Gastroesophageal sphincter (tissue), 4 donors: Measurements from ENCODE around the gene SRGN. TPM values are rescaled to one million over a fixed set of nuclear protein-coding genes. Genes with fewer than 3 reads are reported as not detected.
A peak's percentile ranks its signal among the peaks of the same experiment; 100 is the strongest.

ENCODE experiments used
- ATAC-seq: fragments of 150-250 bp; one replicate; pipeline ENCODE4 v1.9.1; 2016; ENCODE audit warnings: mild to moderate bottlenecking, moderate library complexity
- H3K27ac ChIP-seq, 4 donors: fragments of 200-600 bp; sonication (generic) in 3 of 4; 1 replicate in 3 of 4; 2 replicates in 1 of 4; pipeline ENCODE4 v1.5.1; 2016 to 2019
- H3K27me3 ChIP-seq: fragments of 200-600 bp; sonication (generic); one replicate; pipeline ENCODE4 v1.5.1; 2019
- H3K36me3 ChIP-seq, 2 donors: fragments of 200-600 bp; sonication (generic); one replicate each; pipeline ENCODE4 v1.5.1; 2019; ENCODE audit warnings: control low read depth in 1 of 2
- H3K4me1 ChIP-seq, 3 donors: fragments of 200-600 bp; sonication (generic); 1 replicate in 2 of 3; 2 replicates in 1 of 3; pipeline ENCODE4 v1.5.1; 2016 to 2019; ENCODE audit warnings: control low read depth in 2 of 3
- H3K4me3 ChIP-seq, 2 donors: fragments of 200-600 bp; sonication (generic); one replicate each; pipeline ENCODE4 v1.5.1; 2019; ENCODE audit warnings: mild to moderate bottlenecking in 1 of 2, moderate library complexity in 1 of 2
- H3K9me3 ChIP-seq, 3 donors: fragments of 200-600 bp; sonication (generic); one replicate each; pipeline ENCODE4 v1.5.1; 2017 to 2019; ENCODE audit warnings: control low read depth in 2 of 3
- EP300 ChIP-seq: sonication (generic); formaldehyde crosslinking; IDR thresholded peaks from one replicate; pipeline ENCODE4 v1.6.1; 2017; ENCODE audit warnings: antibody characterized with exemption, mild to moderate bottlenecking
- POLR2A ChIP-seq, 2 donors: fragments of 450-650 bp; IDR thresholded peaks; one replicate each; pipeline ENCODE4 v1.6.1; 2017; ENCODE audit warnings: antibody characterized with exemption in 2 of 2, mild to moderate bottlenecking in 2 of 2, moderate library complexity in 1 of 2
- POLR2AphosphoS5 ChIP-seq: sonication (generic); formaldehyde crosslinking; IDR thresholded peaks from one replicate; pipeline ENCODE4 v1.6.1; 2017; ENCODE audit warnings: antibody characterized with exemption
- WGBS, 2 donors: methylation state at CpG; one replicate each; pipeline ENCODE4 v1.1.5; 2018; ENCODE audit warnings: low coverage in 1 of 2; 5-methylcytosine and 5-hydroxymethylcytosine counted together
- total RNA-seq, 4 donors: library from RNA; depleted of rRNA; stranded (reverse); fragments of >200 nt; gene quantifications; one replicate each; pipeline ENCODE4 v1.1.0, GENCODE V29; 2016
- TF ChIP-seq, protein P1 (sequence below), 4 experiments: fragments of 200-600 bp in 2 of 4; fragments of 450-650 bp in 2 of 4; sonication (generic) in 1 of 4; IDR thresholded peaks; one replicate each; pipeline ENCODE4 v1.5.1; 2017 to 2019; ENCODE audit warnings: antibody characterized with exemption in 4 of 4, mild to moderate bottlenecking in 2 of 4, moderate library complexity in 2 of 4

The SRGN gene
- total RNA-seq, 4 donors from 2014 or later, result 14.9 to 143 (median 97.8) TPM

DNA sequence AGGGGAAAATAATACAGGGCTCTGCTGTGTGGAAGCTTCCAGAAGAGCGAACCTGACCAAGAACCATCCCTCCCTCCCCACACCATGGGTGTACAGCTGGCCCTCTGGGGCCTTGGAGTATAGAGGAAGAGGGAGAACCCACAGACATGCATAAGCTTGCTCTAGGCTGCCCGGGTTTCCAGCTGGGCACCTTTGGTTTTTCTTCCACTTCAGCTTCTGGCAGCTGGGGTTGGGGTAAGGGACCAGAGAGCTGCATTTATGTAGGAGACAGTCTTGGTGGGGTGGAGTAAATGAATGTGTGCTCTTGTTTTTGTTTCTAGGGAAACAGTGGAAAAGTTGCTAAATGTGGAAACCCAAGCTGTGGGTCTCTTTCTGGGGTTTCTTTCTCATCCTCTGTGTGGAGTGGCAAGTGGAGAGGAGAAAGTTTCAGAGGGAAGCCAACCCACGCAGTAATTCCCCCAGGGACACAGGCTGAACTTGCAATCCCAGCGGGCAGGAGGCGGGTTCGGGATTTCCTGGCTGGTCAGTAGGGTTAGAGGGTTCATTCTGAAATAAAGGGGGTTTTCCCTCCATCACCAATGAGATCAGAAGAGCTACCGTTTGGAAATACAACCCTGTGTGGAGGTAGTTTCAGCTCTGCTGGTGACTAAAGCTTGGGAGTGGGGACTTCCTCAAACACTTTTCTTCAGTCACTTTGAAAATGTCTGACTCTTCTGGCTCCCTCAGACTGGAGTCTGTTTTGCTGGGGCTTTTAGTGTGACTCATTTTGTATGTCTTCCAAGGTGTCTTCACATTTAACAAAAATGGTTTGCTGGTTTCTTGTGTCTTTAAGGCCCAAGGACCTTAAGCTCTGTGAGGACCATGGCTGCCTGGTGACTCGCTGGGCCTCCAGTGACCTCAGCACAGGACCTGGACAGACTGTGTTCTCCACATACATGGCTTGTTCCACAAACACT lies 22.2 kb upstream of the SRGN start:
- no peaks in the 10 kb centered on the region for H3K36me3 ChIP-seq
- 48 to 51% methylated on average over 4 to 5 of the region's 8 CpGs for WGBS, 2 donors
- TF ChIP-seq, protein P1, sequence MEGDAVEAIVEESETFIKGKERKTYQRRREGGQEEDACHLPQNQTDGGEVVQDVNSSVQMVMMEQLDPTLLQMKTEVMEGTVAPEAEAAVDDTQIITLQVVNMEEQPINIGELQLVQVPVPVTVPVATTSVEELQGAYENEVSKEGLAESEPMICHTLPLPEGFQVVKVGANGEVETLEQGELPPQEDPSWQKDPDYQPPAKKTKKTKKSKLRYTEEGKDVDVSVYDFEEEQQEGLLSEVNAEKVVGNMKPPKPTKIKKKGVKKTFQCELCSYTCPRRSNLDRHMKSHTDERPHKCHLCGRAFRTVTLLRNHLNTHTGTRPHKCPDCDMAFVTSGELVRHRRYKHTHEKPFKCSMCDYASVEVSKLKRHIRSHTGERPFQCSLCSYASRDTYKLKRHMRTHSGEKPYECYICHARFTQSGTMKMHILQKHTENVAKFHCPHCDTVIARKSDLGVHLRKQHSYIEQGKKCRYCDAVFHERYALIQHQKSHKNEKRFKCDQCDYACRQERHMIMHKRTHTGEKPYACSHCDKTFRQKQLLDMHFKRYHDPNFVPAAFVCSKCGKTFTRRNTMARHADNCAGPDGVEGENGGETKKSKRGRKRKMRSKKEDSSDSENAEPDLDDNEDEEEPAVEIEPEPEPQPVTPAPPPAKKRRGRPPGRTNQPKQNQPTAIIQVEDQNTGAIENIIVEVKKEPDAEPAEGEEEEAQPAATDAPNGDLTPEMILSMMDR (IDR thresholded peaks at IDR 0.05), result no peak
- TF ChIP-seq POLR2AphosphoS5, result no peak
- no peak for TF ChIP-seq POLR2A (IDR thresholded peaks at IDR 0.05)
- no peak for TF ChIP-seq EP300
- H3K4me3 ChIP-seq, result no peak overlapping the region
- no peaks in the 10 kb centered on the region for H3K9me3 ChIP-seq
- peak overlapping the region in 2 of 4 donors; percentile 7 to 52 for H3K27ac ChIP-seq
- H3K27me3 ChIP-seq, result peaks cover 11% of the 10 kb centered on the region
- peaks cover 0 to 14% (median 3%) of the 10 kb centered on the region in 3 donors for H3K4me1 ChIP-seq
- no peak for ATAC-seq

DNA sequence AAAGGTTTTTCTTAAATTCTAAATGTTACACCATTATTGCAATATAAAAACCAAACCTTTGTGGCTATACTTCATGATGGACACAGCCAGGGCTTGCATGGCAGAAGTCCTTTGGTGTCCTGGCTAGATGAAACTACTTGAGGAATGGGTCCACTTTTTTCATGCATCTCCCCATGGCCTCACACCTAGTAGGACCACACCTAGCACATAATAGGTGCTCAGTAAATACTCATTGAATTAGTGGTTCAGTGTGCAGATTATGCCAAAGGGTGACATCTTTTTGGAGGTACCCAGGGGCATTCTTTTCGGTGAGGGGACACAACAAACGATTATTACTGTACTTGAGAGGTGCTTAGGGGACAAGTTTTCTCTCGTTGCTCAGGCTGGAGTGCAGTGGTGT lies 20.7 kb upstream of the SRGN start:
- Histone ChIP-seq H3K9me3 (no peaks in the 10 kb centered on the region), H3K27ac (no peak overlapping the region), H3K27me3 (peaks cover 11% of the 10 kb centered on the region), H3K36me3 (no peaks in the 10 kb centered on the region), H3K4me1 (peaks cover 0 to 9% (median 2%) of the 10 kb centered on the region in 3 donors), H3K4me3 (no peak overlapping the region)
- TF ChIP-seq POLR2A (IDR thresholded peaks at IDR 0.05) (no peak), EP300 (no peak), POLR2AphosphoS5 (no peak)
- TF ChIP-seq, protein P1 (IDR thresholded peaks at IDR 0.05), result no peak
- no peak for ATAC-seq
- 83% methylated on average over 2 of the region's 3 CpGs; no CpG with 5 or more reads in 1 of the 2 donors for WGBS, 2 donors

DNA sequence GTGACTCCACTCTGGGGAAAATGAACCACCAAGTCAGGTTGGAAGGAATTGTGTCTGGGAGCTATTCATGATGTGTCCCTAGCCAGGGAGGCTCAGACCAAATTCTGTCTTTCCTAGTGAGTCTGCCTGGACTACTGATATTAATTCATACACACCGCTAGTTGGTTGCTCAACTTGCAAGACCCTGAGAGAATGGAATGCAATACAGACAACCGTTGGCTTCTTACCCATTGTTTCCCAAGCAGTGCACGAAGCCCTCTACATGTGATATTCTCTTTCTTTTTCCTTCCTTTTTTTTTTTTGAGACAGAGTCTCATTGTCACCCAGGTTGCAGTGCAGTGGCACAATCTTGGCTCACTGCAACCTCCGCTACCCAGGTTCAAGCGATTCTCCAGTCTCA lies 19.4 kb upstream of the SRGN start:
- Histone ChIP-seq H3K27me3 (peaks cover 11% of the 10 kb centered on the region), H3K27ac (no peak overlapping the region), H3K4me1 (peaks cover 0 to 7% (median 0%) of the 10 kb centered on the region in 3 donors), H3K9me3 (no peaks in the 10 kb centered on the region), H3K4me3 (no peak overlapping the region), H3K36me3 (no peaks in the 10 kb centered on the region)
- no peak for ATAC-seq
- WGBS, 2 donors, result 62% methylated on average over 3 of the region's 5 CpGs; no CpG with 5 or more reads in 1 of the 2 donors
- no peak for TF ChIP-seq POLR2A (IDR thresholded peaks at IDR 0.05)

DNA sequence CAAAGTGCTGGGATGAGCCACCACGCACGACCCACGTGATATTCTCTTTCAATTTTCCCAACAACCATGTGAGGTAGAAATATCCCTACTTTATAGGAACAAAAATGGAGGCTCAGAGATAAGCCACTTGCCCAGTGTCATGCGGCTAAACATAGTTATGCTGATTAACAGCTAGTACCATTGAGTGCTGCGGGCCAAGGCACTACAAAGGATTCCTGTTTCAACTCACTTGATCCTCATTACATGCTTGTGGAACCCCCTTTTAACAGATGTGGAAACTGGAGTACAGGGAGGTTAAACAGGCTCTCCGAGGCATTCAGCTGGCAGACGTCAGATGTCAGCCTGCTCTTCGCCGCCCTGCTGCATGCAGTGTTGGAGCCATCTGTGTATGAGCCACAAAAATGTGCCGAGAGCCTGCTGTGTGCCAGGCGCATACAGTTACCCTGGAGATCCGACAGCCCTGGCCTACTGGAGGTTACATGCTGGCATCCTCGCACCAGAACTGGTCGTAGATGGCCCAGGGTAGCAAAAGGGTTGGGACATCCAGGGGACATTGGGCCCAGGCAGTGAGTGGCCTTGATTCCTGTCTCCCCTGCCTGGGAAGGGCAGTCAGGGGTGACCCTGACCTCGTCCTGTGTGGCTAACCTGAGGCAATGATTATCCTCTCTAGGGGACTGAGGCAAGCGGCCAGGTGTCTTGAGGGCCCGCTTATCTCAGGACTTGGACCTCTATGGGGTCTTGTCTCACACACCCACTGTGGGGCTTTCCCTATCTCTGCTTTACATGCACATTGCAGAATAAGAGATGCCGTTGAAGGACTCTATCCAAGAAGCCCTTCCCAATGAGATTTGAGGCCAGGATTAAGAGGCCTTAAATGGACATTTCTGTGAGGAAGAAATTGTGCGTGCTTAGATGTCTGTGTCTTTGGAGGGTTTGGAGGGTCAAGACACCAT lies 18.5 kb upstream of the SRGN start:
- H3K27ac ChIP-seq, result no peak overlapping the region
- H3K27me3 ChIP-seq, result peaks cover 9% of the 10 kb centered on the region
- H3K4me3 ChIP-seq, result no peak overlapping the region
- no peaks in the 10 kb centered on the region for H3K9me3 ChIP-seq
- WGBS, 2 donors, result 78 to 89% methylated on average over 6 to 9 of the region's 19 CpGs
- ATAC-seq, result no peak
- TF ChIP-seq POLR2A (IDR thresholded peaks at IDR 0.05) (no peak), POLR2AphosphoS5 (no peak), EP300 (no peak)
- TF ChIP-seq, protein P1 (IDR thresholded peaks at IDR 0.05), result no peak
- H3K4me1 ChIP-seq, result peaks cover 0 to 7% (median 0%) of the 10 kb centered on the region in 3 donors
- no peaks in the 10 kb centered on the region for H3K36me3 ChIP-seq

DNA sequence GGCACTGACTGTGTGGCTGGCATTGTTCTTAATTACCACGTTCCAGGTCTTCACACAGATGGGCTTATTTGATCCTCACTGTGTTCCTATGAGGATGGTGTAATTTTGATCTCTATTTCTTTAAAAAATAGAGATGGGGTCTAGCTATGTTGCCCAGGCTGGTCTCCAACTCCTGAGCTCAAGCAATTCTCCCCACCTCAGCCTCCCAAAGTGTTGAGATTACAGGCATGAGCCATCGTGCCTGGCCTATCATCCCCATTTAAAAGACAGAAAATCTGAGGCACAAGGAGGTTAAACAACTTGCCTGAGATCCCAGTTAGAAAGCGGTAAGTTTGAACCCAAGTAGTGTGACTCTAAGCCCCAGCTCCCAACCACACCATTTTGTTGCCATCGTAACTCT lies 17.0 kb upstream of the SRGN start:
- H3K4me1 ChIP-seq, result no peaks in the 10 kb centered on the region
- H3K36me3 ChIP-seq, result no peaks in the 10 kb centered on the region
- TF ChIP-seq POLR2A (IDR thresholded peaks at IDR 0.05) (no peak), EP300 (no peak), POLR2AphosphoS5 (no peak)
- TF ChIP-seq, protein P1 (IDR thresholded peaks at IDR 0.05), result no peak
- no peak for ATAC-seq
- H3K27ac ChIP-seq, result no peak overlapping the region
- no peaks in the 10 kb centered on the region for H3K9me3 ChIP-seq
- H3K27me3 ChIP-seq, result no peaks in the 10 kb centered on the region
- WGBS, 2 donors, result 83 to 94% methylated on average over 1 to 3 of the region's 4 CpGs
- no peak overlapping the region for H3K4me3 ChIP-seq
